HEK293 (cell line): ENCODE results near the gene WDR77.

Experiments
- CTCF ChIA-PET: fragments of 350-600 bp; formaldehyde crosslinking; extraction: SDS; loops from one replicate; lab custom pipeline; 2021; ENCODE audit warnings: antibody characterized with exemption; lab: Yijun Ruan, JAX
- POLR2A ChIA-PET: fragments of 300-600 bp; formaldehyde crosslinking; extraction: SDS; loops from one replicate; lab custom pipeline; 2020; ENCODE audit warnings: antibody characterized with exemption, inconsistent platforms; lab: Yijun Ruan, JAX
- H3K27ac ChIP-seq: fragments of 200-500 bp; sonication (Bioruptor generic); 2 replicates; pipeline ENCODE4 v1.5.1; 2014; ENCODE audit warnings: low read depth, low read length, control low read depth, inconsistent platforms; ENCODE audit errors: extremely low read depth
- H3K36me3 ChIP-seq, 2 experiments: fragments of 200-500 bp in 1 of 2; sonication (Bioruptor generic) in 1 of 2; 1 replicate in 1 of 2; 2 replicates in 1 of 2; pipeline ENCODE4 v1.5.1; 2014 to 2017; ENCODE audit warnings: inconsistent platforms in 2 of 2, low read length in 2 of 2; ENCODE audit not compliant: control insufficient read depth in 2 of 2, insufficient read depth in 1 of 2
- H3K4me1 ChIP-seq: fragments of 200-500 bp; sonication (Bioruptor generic); 2 replicates; pipeline ENCODE4 v1.5.1; 2014; ENCODE audit warnings: mild to moderate bottlenecking, low read length, inconsistent platforms; ENCODE audit not compliant: control insufficient read depth, insufficient read depth
- H3K4me3 ChIP-seq: 2 replicates; pipeline ENCODE4 v1.5.1; 2011; ENCODE audit warnings: low read depth, mild to moderate bottlenecking, control low read depth, low read length, moderate library complexity
- H3K9me3 ChIP-seq: fragments of 200-500 bp; sonication (Bioruptor generic); 2 replicates; pipeline ENCODE4 v1.5.1; 2014; ENCODE audit warnings: low read depth, low read length, inconsistent platforms; ENCODE audit not compliant: control insufficient read depth, insufficient read depth
- EGR2 ChIP-seq: fragments of 450-650 bp; formaldehyde crosslinking; IDR thresholded peaks from 2 replicates; pipeline ENCODE4 v1.5.1; 2016; ENCODE audit warnings: low read depth, missing biosample characterization, missing genetic modification characterization
- SP2 ChIP-seq: fragments of 450-650 bp; formaldehyde crosslinking; IDR thresholded peaks from 2 replicates; pipeline ENCODE4 v1.5.1; 2016; ENCODE audit warnings: missing biosample characterization, missing genetic modification characterization
- TCF7L2 ChIP-seq: IDR thresholded peaks from 2 replicates; pipeline ENCODE4 v1.6.1; 2011; ENCODE audit warnings: low read depth, mild to moderate bottlenecking, inconsistent platforms, low read length, moderate library complexity, borderline replicate concordance
- ZNF132 ChIP-seq: fragments of 450-650 bp; formaldehyde crosslinking; IDR thresholded peaks from 2 replicates; pipeline ENCODE4 v1.5.1; 2017; ENCODE audit warnings: missing biosample characterization, missing genetic modification characterization, borderline replicate concordance
- ZNF133 ChIP-seq: fragments of 450-650 bp; formaldehyde crosslinking; IDR thresholded peaks from 2 replicates; pipeline ENCODE4 v1.5.1; 2016; ENCODE audit warnings: missing biosample characterization, missing genetic modification characterization
- ZNF174 ChIP-seq: fragments of 450-650 bp; formaldehyde crosslinking; IDR thresholded peaks from 2 replicates; pipeline ENCODE4 v1.5.0; 2017; ENCODE audit warnings: missing biosample characterization, mild to moderate bottlenecking, missing genetic modification characterization
- ZNF184 ChIP-seq: fragments of 450-650 bp; IDR thresholded peaks from 2 replicates; pipeline ENCODE4 v1.5.1; 2018; ENCODE audit warnings: missing biosample characterization, mild to moderate bottlenecking, missing genetic modification characterization
- ZNF19 ChIP-seq: fragments of 450-650 bp; formaldehyde crosslinking; IDR thresholded peaks from 2 replicates; pipeline ENCODE4; 2016; ENCODE audit warnings: missing biosample characterization, missing genetic modification characterization, low read depth
- ZNF2 ChIP-seq: fragments of 450-650 bp; formaldehyde crosslinking; IDR thresholded peaks from 2 replicates; pipeline ENCODE4 v1.5.1; 2016; ENCODE audit warnings: missing biosample characterization, missing genetic modification characterization
- ZNF350 ChIP-seq: fragments of 450-650 bp; formaldehyde crosslinking; IDR thresholded peaks from 2 replicates; pipeline ENCODE4 v1.5.0; 2017; ENCODE audit warnings: missing biosample characterization, mild to moderate bottlenecking, missing genetic modification characterization
- ZNF394 ChIP-seq: fragments of 450-650 bp; formaldehyde crosslinking; IDR thresholded peaks from 2 replicates; pipeline ENCODE4 v1.5.1; 2016; ENCODE audit warnings: missing biosample characterization, missing genetic modification characterization, mild to moderate bottlenecking, moderate library complexity, borderline replicate concordance
- ZNF514 ChIP-seq: fragments of 450-650 bp; formaldehyde crosslinking; IDR thresholded peaks from 2 replicates; pipeline ENCODE4 v1.5.1; 2016; ENCODE audit warnings: missing biosample characterization, missing genetic modification characterization
- ZNF549 ChIP-seq: fragments of 450-650 bp; IDR thresholded peaks from 2 replicates; pipeline ENCODE4 v1.5.1; 2018; ENCODE audit warnings: missing biosample characterization, missing genetic modification characterization, mild to moderate bottlenecking, inconsistent platforms, moderate library complexity
- ZNF654 ChIP-seq: fragments of 450-650 bp; formaldehyde crosslinking; IDR thresholded peaks from 2 replicates; pipeline ENCODE4 v1.5.1; 2016; ENCODE audit warnings: low read depth, missing biosample characterization, missing genetic modification characterization
- ZNF792 ChIP-seq: fragments of 450-650 bp; formaldehyde crosslinking; IDR thresholded peaks from 2 replicates; pipeline ENCODE4 v1.5.1; 2016; ENCODE audit warnings: missing biosample characterization, missing genetic modification characterization
- ZSCAN18 ChIP-seq: fragments of 450-650 bp; formaldehyde crosslinking; IDR thresholded peaks from 2 replicates; pipeline ENCODE4 v1.5.1; 2016; ENCODE audit warnings: missing biosample characterization, missing genetic modification characterization
- ZSCAN5A ChIP-seq: fragments of 450-650 bp; formaldehyde crosslinking; IDR thresholded peaks from 2 replicates; pipeline ENCODE4 v1.5.1; 2016; ENCODE audit warnings: missing biosample characterization, missing genetic modification characterization
- TF ChIP-seq, protein P1 (sequence below): fragments of 450-650 bp; formaldehyde crosslinking; IDR thresholded peaks from 2 replicates; pipeline ENCODE4 v1.5.1; 2016; ENCODE audit warnings: missing biosample characterization, missing genetic modification characterization
- TF ChIP-seq, protein P2 (sequence below): fragments of 450-650 bp; formaldehyde crosslinking; IDR thresholded peaks from 2 replicates; pipeline ENCODE4 v1.5.1; 2016; ENCODE audit warnings: missing biosample characterization, missing genetic modification characterization
- TF ChIP-seq, protein P3 (sequence below): fragments of 450-650 bp; formaldehyde crosslinking; IDR thresholded peaks from 2 replicates; pipeline ENCODE4 v1.5.1; 2016; ENCODE audit warnings: missing biosample characterization, missing genetic modification characterization

Gene WDR77

DNA sequence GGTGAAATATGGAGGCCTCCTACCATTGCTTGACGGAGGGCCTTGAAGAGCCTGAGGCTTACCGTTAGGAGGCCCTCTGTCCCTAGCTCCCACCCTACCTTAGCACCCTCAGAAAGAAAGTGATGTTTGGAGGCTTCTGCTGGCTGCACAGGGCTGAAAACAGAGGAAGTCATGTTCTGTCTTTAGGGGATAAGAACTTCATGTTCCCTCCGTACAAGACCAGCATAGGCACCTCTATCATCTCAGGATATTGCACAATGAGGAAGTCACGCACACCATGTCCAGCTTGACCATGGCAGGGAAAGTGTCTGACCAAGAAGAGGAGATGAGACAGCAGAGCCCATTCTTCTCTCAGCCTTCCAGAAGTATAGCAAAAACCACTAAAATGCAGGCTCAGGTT lies 40.5 kb upstream of the WDR77 start:
- ChIA-PET CTCF (interaction anchor here (0.6 to 3.4 kb wide), 5 partner anchors 8 to 258 kb away, joined by 3 to 15 read pairs (median 5); no protein-coding TSS in a partner anchor), POLR2A (no interaction called here)
- Histone ChIP-seq H3K4me3 (no peak overlapping the region), H3K36me3 (no peaks in the 10 kb centered on the region), H3K4me1 (no peaks in the 10 kb centered on the region), H3K9me3 (no peaks in the 10 kb centered on the region), H3K27ac (no peak overlapping the region)
- no peak for TF ChIP-seq ZNF654
- no peak for TF ChIP-seq ZNF549 (tag by site-specific recombination)
- no peak for TF ChIP-seq ZNF174 (tag by site-specific recombination)
- TF ChIP-seq ZNF792 (tag by site-specific recombination), result no peak
- TF ChIP-seq, protein P1, sequence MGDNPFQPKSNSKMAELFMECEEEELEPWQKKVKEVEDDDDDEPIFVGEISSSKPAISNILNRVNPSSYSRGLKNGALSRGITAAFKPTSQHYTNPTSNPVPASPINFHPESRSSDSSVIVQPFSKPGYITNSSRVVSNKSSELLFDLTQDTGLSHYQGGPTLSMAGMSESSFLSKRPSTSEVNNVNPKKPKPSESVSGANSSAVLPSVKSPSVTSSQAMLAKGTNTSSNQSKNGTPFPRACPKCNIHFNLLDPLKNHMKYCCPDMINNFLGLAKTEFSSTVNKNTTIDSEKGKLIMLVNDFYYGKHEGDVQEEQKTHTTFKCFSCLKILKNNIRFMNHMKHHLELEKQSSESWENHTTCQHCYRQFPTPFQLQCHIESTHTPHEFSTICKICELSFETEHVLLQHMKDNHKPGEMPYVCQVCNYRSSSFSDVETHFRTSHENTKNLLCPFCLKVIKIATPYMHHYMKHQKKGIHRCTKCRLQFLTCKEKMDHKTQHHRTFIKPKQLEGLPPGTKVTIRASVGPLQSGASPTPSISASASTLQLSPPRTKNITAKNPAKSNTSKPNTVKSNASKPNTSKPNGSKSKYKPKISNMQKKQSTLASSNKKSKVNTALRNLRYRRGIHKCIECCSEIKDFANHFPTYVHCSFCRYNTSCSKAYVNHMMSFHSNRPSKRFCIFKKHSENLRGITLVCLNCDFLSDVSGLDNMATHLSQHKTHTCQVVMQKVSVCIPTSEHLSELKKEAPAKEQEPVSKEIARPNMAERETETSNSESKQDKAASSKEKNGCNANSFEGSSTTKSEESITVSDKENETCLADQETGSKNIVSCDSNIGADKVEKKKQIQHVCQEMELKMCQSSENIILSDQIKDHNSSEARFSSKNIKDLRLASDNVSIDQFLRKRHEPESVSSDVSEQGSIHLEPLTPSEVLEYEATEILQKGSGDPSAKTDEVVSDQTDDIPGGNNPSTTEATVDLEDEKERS, result no peak
- TF ChIP-seq ZNF514 (tag by site-specific recombination), result no peak
- no peak for TF ChIP-seq ZNF133 (tag by site-specific recombination)

- TF ChIP-seq, protein P2, sequence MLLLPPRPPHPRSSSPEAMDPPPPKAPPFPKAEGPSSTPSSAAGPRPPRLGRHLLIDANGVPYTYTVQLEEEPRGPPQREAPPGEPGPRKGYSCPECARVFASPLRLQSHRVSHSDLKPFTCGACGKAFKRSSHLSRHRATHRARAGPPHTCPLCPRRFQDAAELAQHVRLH (tag by site-specific recombination), result no peak
- TF ChIP-seq ZNF19 (tag by site-specific recombination) (no peak), TCF7L2 (no peak), SP2 (no peak), ZNF792 (tag by site-specific recombination) (no peak), ZNF394 (no peak), ZNF2 (tag by site-specific recombination) (no peak), ZNF132 (tag by site-specific recombination) (no peak)
- TF ChIP-seq, all 188 proteins: peak for 0
- H3K27ac ChIP-seq, result no peak overlapping the region
- H3K4me3 ChIP-seq, result no peak overlapping the region
- H3K4me1 ChIP-seq, result no peaks in the 10 kb centered on the region
- ChIA-PET POLR2A (no interaction called here), CTCF (interaction anchor here (1.5 to 3.4 kb wide), 2 partner anchors 19 to 226 kb away, joined by 4 to 15 read pairs; no protein-coding TSS in a partner anchor)
- H3K9me3 ChIP-seq, result no peaks in the 10 kb centered on the region
- no peaks in the 10 kb centered on the region for H3K36me3 ChIP-seq
Observed at GRCh38 chr1:111488669-111489068, 39.6 kb upstream of the WDR77 start.

GRCh38 chr1:111487133-111487532 lies 38.1 kb upstream of the WDR77 start:
- TF ChIP-seq EGR2 (tag by site-specific recombination) (0 out of 2 replicates have a peak, but pooled peaks have one; percentile 32), ZNF350 (tag by site-specific recombination) (no peak)
- H3K27ac ChIP-seq, result no peak overlapping the region
- ChIA-PET POLR2A (no interaction called here), CTCF (interaction anchor here (0.6 to 0.7 kb wide), 3 partner anchors 8 to 1097 kb away, joined by 3 read pairs; no protein-coding TSS in a partner anchor)
- H3K36me3 ChIP-seq, result no peaks in the 10 kb centered on the region
- H3K4me3 ChIP-seq, result no peak overlapping the region
- no peaks in the 10 kb centered on the region for H3K4me1 ChIP-seq
- no peaks in the 10 kb centered on the region for H3K9me3 ChIP-seq

- H3K4me1 ChIP-seq, result no peaks in the 10 kb centered on the region
- H3K36me3 ChIP-seq, result no peaks in the 10 kb centered on the region
- POLR2A ChIA-PET, result no interaction called here
- CTCF ChIA-PET, result interaction anchor here (0.7 to 1.9 kb wide), 2 partner anchors 8 to 22 kb away, joined by 3 to 8 read pairs; no protein-coding TSS in a partner anchor
- H3K27ac ChIP-seq, result no peak overlapping the region
- H3K4me3 ChIP-seq, result no peak overlapping the region
- H3K9me3 ChIP-seq, result no peaks in the 10 kb centered on the region
- TF ChIP-seq ZNF184 (tag by site-specific recombination) (no peak), ZSCAN18 (tag by site-specific recombination) (no peak), ZSCAN5A (tag by site-specific recombination) (no peak)
- TF ChIP-seq, protein P3, sequence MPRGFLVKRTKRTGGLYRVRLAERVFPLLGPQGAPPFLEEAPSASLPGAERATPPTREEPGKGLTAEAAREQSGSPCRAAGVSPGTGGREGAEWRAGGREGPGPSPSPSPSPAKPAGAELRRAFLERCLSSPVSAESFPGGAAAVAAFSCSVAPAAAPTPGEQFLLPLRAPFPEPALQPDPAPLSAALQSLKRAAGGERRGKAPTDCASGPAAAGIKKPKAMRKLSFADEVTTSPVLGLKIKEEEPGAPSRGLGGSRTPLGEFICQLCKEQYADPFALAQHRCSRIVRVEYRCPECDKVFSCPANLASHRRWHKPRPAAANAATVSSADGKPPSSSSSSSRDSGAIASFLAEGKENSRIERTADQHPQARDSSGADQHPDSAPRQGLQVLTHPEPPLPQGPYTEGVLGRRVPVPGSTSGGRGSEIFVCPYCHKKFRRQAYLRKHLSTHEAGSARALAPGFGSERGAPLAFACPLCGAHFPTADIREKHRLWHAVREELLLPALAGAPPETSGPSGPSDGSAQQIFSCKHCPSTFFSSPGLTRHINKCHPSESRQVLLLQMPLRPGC (tag by site-specific recombination), result no peak
Observed at GRCh38 chr1:111486431-111486830, 37.4 kb upstream of the WDR77 start.
